Mesangial cell (primary cell): ENCODE measurements around the gene AK2. TPM values are rescaled to one million over a fixed set of nuclear protein-coding genes. Genes with fewer than 3 reads are reported as not detected.

Source experiments
- total RNA-seq: library from RNA; depleted of rRNA; stranded (reverse); fragments of >200 nt; gene quantifications from 2 replicates; pipeline ENCODE4 v1.2.3, GENCODE V29; 2015

Gene AK2
- 113 and 167 TPM in 2 replicates for total RNA-seq

DNA sequence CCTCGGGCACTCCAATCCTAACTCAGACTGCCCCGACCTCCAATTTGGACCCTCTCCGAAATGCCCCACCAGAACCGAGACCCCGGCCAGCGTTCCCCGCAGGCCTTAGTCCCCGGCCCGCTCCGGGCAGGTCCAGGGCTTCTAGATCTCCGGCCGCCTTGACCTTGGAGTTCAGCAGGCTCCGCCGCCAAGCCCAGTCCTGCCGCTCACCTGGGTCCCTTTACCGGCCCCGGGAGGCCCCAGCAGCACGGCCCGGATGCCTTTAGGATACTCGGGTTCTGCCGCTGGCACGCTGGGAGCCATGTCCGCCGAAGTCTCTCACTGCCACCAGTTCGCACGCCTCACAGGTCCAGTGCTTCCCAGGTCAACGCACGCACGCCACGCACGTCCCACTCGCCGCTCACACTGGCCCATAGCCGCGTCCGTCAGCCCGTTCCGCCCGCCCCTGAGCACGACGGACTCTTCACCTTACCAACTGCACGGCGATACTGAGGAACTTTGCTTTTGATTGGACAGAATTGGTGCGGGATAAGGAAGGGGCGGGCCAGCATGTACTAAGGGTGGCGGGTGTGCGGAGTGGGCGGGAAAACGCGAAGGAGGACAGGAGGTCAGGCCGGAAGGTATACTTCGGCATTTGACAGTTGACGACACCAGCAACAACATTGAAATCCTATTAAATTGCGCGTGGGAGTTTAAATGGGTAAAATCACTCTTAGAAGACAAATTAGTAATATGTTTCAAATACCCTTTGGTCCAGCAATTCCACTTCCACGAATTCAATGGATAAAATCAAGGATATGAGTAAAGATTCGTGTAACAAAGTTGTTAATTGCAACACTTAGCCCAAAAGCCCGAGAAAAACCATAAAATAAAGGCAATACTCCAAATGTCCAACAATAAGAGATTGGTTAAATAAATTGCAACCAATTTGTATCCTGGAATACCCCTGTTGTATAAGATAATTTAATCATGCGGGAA is at the start of gene AK2:
AK2 (minus strand) TSS at position 358 of the 978 bp plus-strand sequence; CDS start at position 303, 55 bp downstream.

DNA sequence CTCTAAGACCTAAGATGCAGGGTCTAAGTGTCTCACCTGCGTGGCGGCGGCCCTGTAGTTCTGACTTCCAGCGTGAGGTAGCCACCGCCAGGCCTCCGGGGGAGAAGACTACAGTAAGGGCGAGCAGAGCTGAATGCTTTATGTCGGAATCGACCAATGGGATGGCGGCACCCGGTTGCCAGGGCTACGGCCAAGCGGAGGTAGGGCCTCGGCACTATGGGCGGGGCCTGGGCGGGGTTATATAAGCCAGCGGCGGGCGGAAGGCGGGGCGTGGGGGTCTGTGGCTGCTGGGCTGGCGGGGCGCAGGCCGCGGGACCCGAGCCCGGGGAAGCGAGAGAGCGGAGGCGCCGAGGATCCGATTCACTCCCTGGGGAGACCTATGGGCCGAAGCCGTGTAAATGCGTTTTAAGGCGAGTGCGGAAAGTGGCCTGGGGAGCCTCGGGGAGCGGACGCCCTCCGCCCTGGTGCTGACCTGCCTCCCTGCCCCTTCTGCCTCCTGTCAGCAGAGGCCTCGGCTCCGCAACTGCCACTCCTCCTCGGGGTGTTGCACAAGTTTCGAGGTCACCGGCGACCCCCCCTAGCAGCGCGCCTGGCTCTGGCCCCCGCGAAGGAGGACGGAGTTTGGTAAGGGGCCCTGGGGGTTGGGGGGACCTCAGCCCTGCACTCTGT is 44.3 kb upstream of the AK2 start, which contains the start of gene AZIN2:
AZIN2 (plus strand) TSS at position 269 of the 669 bp plus-strand sequence. CDS start 1,097 bp downstream, outside the sequence.

DNA sequence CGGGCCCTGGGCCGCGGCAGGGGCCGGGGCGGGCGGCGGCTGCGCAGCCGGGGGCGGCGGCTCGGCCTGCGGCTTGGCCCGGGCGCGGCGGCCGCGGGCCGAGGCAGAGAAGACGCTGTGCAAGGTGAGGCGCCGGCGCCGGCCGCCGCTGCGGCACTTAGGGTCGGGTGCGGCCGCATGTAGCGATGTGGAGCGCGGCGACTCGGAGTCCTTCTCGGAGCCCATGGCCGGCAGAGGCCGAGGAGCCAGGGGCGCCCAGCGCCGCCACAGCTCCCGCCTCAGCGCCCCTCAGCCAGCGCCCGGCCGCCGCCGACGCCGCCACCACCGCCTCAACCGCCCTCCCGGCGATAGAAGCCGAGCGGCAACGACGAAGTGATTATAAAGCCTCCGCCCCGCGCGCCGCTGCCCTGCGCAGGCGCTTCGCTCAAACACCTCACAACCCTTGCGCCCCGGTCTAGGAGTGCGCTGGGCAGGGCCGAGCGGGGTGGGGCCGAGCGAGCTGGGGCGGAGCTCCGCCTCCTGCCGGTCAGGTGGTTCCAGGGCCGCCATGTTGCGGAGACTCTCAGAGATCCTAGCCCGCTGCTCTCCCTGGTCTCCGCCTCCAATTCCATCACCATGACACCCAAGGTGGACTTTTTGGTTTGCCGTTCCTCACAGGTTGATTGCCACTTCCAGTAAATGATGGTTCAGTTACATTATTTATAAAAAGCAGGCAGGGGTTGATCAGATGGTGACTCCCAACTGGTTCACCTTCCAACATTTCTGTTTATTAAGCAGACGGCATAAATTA is 72.0 kb downstream of the AK2 start, which contains the start of gene RNF19B:
RNF19B (minus strand) TSS at position 349 of the 790 bp plus-strand sequence; CDS start at position 225, 124 bp downstream.

Other genes with a start within 250 kb of the AK2 start
- 82.0 and 114 TPM in 2 replicates for gene YARS1, start 219.5 kb downstream of the AK2 start, total RNA-seq
- 11.7 and 12.8 TPM in 2 replicates for gene S100PBP, start 219.2 kb downstream of the AK2 start, total RNA-seq
- 0.51 and 0.81 TPM in 2 replicates for gene FNDC5, start 166.0 kb downstream of the AK2 start, total RNA-seq
- gene HPCA, start 150.4 kb downstream of the AK2 start, total RNA-seq, result 1.1 TPM in 1 of 2 replicates, not detected in the other
- gene TMEM54, start 135.5 kb downstream of the AK2 start, total RNA-seq, result 109 and 130 TPM in 2 replicates
- gene RNF19B, start 72.1 kb downstream of the AK2 start, total RNA-seq, result 18.4 and 25.5 TPM in 2 replicates
- gene AZIN2, start 44.3 kb upstream of the AK2 start, total RNA-seq, result 2.4 and 9.6 TPM in 2 replicates
- gene TRIM62, start 145.2 kb upstream of the AK2 start, total RNA-seq, result 7.3 and 21.9 TPM in 2 replicates
- 27.2 and 41.5 TPM in 2 replicates for gene ZNF362, start 219.6 kb upstream of the AK2 start, total RNA-seq